ENCODE measurements around the gene CTSO.

DNA sequence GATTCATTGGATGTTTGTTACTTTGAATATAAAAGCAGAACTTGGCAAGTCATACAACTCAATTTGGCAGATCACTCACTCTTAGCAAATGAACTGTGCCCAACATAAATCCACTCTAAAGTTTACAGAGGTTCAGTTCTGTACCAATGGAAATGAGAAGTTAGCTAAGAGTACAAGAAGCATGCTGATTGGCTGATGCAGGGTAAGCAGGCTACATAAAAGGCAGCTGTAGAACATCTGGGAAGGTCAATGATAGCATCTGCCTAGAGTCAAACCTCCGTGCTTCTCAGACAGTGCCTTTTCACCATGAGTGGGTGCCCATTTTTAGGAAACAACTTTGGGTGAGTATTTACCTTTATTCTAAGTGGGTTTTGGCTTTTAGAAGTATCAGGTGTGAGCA, 50.2 kb downstream of the CTSO start, which contains the start of gene TDO2:
- no peak for TF ChIP-seq GATA2 (IDR thresholded peaks at IDR 0.05; ENCODE audit: low read depth, low read length)
- TF ChIP-seq GATA3 (IDR thresholded peaks at IDR 0.05; ENCODE audit: low read depth, low read length): no peak

Measured in SH-SY5Y (cell line).